Neural progenitor cell (in vitro differentiated cells): Measurements from ENCODE around the gene PDIA5. TPM values are rescaled to one million over a fixed set of nuclear protein-coding genes. Genes with fewer than 3 reads are reported as not detected.

Experiments used
- DNase-seq: peaks from one replicate; pipeline ENCODE4 v3.0.0-alpha.2; 2016; ENCODE audit warnings: low spot score
- H2AFZ ChIP-seq: fragments of 200-600 bp; sonication (generic); replicated peaks from 2 replicates; pipeline ENCODE4 v1.6.1; 2016; ENCODE audit warnings: antibody characterized with exemption
- H3F3A ChIP-seq: fragments of 200-600 bp; sonication (generic); 2 replicates; pipeline ENCODE4 v1.6.1; 2016; ENCODE audit warnings: antibody characterized with exemption, low read depth
- H3K27ac ChIP-seq: fragments of 200-600 bp; sonication (generic); 2 replicates; pipeline ENCODE4 v1.5.1; 2016; ENCODE audit warnings: mild to moderate bottlenecking
- H3K27me3 ChIP-seq: fragments of 200-600 bp; sonication (generic); 2 replicates; pipeline ENCODE4 v1.6.1; 2016; ENCODE audit warnings: mild to moderate bottlenecking, moderate library complexity
- H3K36me3 ChIP-seq: fragments of 200-600 bp; sonication (generic); 2 replicates; pipeline ENCODE4 v1.5.1; 2016
- H3K4me1 ChIP-seq: fragments of 200-600 bp; sonication (generic); 2 replicates; pipeline ENCODE4 v1.6.1; 2016; ENCODE audit warnings: mixed run types
- H3K4me2 ChIP-seq: fragments of 200-600 bp; sonication (generic); 2 replicates; pipeline ENCODE4 v1.6.1; 2016
- H3K4me3 ChIP-seq: fragments of 200-600 bp; sonication (generic); 2 replicates; pipeline ENCODE4 v1.5.1; 2016
- H3K79me2 ChIP-seq: fragments of 200-600 bp; sonication (generic); 2 replicates; pipeline ENCODE4 v1.6.1; 2016; ENCODE audit warnings: low read depth
- H3K9ac ChIP-seq: fragments of 200-600 bp; sonication (generic); 2 replicates; pipeline ENCODE4 v1.6.1; 2016
- H3K9me3 ChIP-seq: fragments of 200-600 bp; sonication (generic); 2 replicates; pipeline ENCODE4 v1.5.1; 2016; ENCODE audit warnings: low read depth
- H4K20me1 ChIP-seq: fragments of 200-600 bp; sonication (generic); 2 replicates; pipeline ENCODE4 v1.6.1; 2016; ENCODE audit warnings: low read depth
- H3K27ac Mint-ChIP-seq: 3 replicates; pipeline ENCODE4 v1.8.0; 2021; ENCODE audit warnings: mixed read lengths
- H3K27me3 Mint-ChIP-seq: 2 replicates; pipeline ENCODE4 v1.8.0; 2022; ENCODE audit warnings: low read depth, mild to moderate bottlenecking, inconsistent platforms, moderate library complexity, mixed read lengths; ENCODE audit not compliant: insufficient read depth
- H3K36me3 Mint-ChIP-seq: 3 replicates; pipeline ENCODE4 v1.8.0; 2021; ENCODE audit warnings: mixed read lengths
- H3K4me1 Mint-ChIP-seq: 3 replicates; pipeline ENCODE4 v1.8.0; 2021; ENCODE audit warnings: mixed read lengths
- H3K4me3 Mint-ChIP-seq: 3 replicates; pipeline ENCODE4 v1.8.0; 2021; ENCODE audit warnings: mild to moderate bottlenecking, moderate library complexity, mixed read lengths
- H3K9me3 Mint-ChIP-seq: 3 replicates; pipeline ENCODE4 v1.8.0; 2020; ENCODE audit warnings: mixed read lengths
- CTCF ChIP-seq: fragments of 200-600 bp; sonication (generic); IDR thresholded peaks from 2 replicates; pipeline ENCODE4 v1.5.1; 2017; ENCODE audit warnings: antibody characterized with exemption, mild to moderate bottlenecking
- EZH2 ChIP-seq: fragments of 200-600 bp; sonication (generic); IDR thresholded peaks from 2 replicates; pipeline ENCODE4 v1.6.1; 2017; ENCODE audit warnings: antibody characterized with exemption, mild to moderate bottlenecking, moderate library complexity
- EZH2phosphoT487 ChIP-seq: fragments of 200-600 bp; sonication (generic); IDR thresholded peaks from 2 replicates; pipeline ENCODE4 v1.6.1; 2017; ENCODE audit warnings: antibody characterized with exemption
- total RNA-seq: library from RNA; depleted of rRNA; stranded (reverse); fragments of >200 nt; gene quantifications from 2 replicates; pipeline ENCODE4 v1.2.3, GENCODE V29; 2015; ENCODE audit warnings: low replicate concordance

PDIA5 gene
- total RNA-seq, 1 donor from 2014 or later: 15.8 TPM

GRCh38 chr3:123084192-123084591 is 17.4 kb downstream of the PDIA5 start:
- peaks cover 9% of the 10 kb centered on the region for H3K79me2 ChIP-seq
- H3K27ac Mint-ChIP-seq: peak overlapping the region; percentile 15
- peaks cover 20% of the 10 kb centered on the region for H3F3A ChIP-seq
- H3K9ac ChIP-seq: no peak overlapping the region
- no peaks in the 10 kb centered on the region for H3K36me3 ChIP-seq
- H3K36me3 Mint-ChIP-seq: no peaks in the 10 kb centered on the region
- DNase-seq: no peak
- H3K4me2 ChIP-seq: no peak overlapping the region
- H3K27me3 Mint-ChIP-seq: peaks cover 9% of the 10 kb centered on the region
- no peaks in the 10 kb centered on the region for H3K9me3 ChIP-seq
- TF ChIP-seq EZH2 (no peak), EZH2phosphoT487 (no peak), CTCF (no peak)
- no peaks in the 10 kb centered on the region for H4K20me1 ChIP-seq
- no peak overlapping the region for H2AFZ ChIP-seq
- no peak overlapping the region for H3K27ac ChIP-seq
- H3K9me3 Mint-ChIP-seq: peaks cover 2% of the 10 kb centered on the region
- H3K27me3 ChIP-seq: no peaks in the 10 kb centered on the region
- H3K4me3 ChIP-seq: no peak overlapping the region
- H3K4me1 ChIP-seq: peaks cover 68% of the 10 kb centered on the region
- peaks cover 73% of the 10 kb centered on the region for H3K4me1 Mint-ChIP-seq
- peak overlapping the region; percentile 1 for H3K4me3 Mint-ChIP-seq

GRCh38 chr3:123084738-123085237 is 18.0 kb downstream of the PDIA5 start:
- Mint-ChIP-seq H3K27me3 (peaks cover 9% of the 10 kb centered on the region), H3K27ac (peak overlapping the region; percentile 15)

GRCh38 chr3:123085293-123085931 is 18.6 kb downstream of the PDIA5 start:
- H3K4me3 Mint-ChIP-seq: peak overlapping the region; percentile 54
- H3K4me3 ChIP-seq: no peak overlapping the region
- no peaks in the 10 kb centered on the region for H3K36me3 Mint-ChIP-seq
- peaks cover 85% of the 10 kb centered on the region for H3K4me1 Mint-ChIP-seq
- H3K4me2 ChIP-seq: peak overlapping the region; percentile 9
- H3K79me2 ChIP-seq: peaks cover 9% of the 10 kb centered on the region
- no peaks in the 10 kb centered on the region for H3K36me3 ChIP-seq
- peaks cover 2% of the 10 kb centered on the region for H3K9me3 Mint-ChIP-seq
- no peak overlapping the region for H3K9ac ChIP-seq
- H3K4me1 ChIP-seq: peaks cover 77% of the 10 kb centered on the region
- H3K27ac Mint-ChIP-seq: peak overlapping the region; percentile 89
- no peak overlapping the region for H2AFZ ChIP-seq
- H4K20me1 ChIP-seq: no peaks in the 10 kb centered on the region
- DNase-seq: peak; percentile 28
- no peaks in the 10 kb centered on the region for H3K9me3 ChIP-seq
- peaks cover 9% of the 10 kb centered on the region for H3K27me3 Mint-ChIP-seq
- TF ChIP-seq CTCF (no peak), EZH2 (no peak), EZH2phosphoT487 (no peak)
- H3K27ac ChIP-seq: no peak overlapping the region
- peaks cover 30% of the 10 kb centered on the region for H3F3A ChIP-seq
- no peaks in the 10 kb centered on the region for H3K27me3 ChIP-seq

More at GRCh38 chr3:123084738-123085237, 18.0 kb downstream of the PDIA5 start:
- Histone ChIP-seq H3K36me3 (no peaks in the 10 kb centered on the region), H3F3A (peaks cover 23% of the 10 kb centered on the region), H3K79me2 (peaks cover 9% of the 10 kb centered on the region), H3K4me3 (no peak overlapping the region), H3K9ac (no peak overlapping the region), H2AFZ (no peak overlapping the region), H3K27ac (no peak overlapping the region), H3K4me2 (no peak overlapping the region), H3K9me3 (no peaks in the 10 kb centered on the region), H4K20me1 (no peaks in the 10 kb centered on the region), H3K27me3 (no peaks in the 10 kb centered on the region), H3K4me1 (peaks cover 72% of the 10 kb centered on the region)
- Mint-ChIP-seq H3K4me1 (peaks cover 79% of the 10 kb centered on the region), H3K4me3 (no peak overlapping the region), H3K9me3 (peaks cover 2% of the 10 kb centered on the region), H3K36me3 (no peaks in the 10 kb centered on the region)
- DNase-seq: no peak
- TF ChIP-seq EZH2phosphoT487 (no peak), EZH2 (no peak), CTCF (no peak)
